ENCODE data around the gene FUT1.
A peak's percentile ranks its signal among the peaks of the same experiment; 100 is the strongest.

The FUT1 gene

DNA sequence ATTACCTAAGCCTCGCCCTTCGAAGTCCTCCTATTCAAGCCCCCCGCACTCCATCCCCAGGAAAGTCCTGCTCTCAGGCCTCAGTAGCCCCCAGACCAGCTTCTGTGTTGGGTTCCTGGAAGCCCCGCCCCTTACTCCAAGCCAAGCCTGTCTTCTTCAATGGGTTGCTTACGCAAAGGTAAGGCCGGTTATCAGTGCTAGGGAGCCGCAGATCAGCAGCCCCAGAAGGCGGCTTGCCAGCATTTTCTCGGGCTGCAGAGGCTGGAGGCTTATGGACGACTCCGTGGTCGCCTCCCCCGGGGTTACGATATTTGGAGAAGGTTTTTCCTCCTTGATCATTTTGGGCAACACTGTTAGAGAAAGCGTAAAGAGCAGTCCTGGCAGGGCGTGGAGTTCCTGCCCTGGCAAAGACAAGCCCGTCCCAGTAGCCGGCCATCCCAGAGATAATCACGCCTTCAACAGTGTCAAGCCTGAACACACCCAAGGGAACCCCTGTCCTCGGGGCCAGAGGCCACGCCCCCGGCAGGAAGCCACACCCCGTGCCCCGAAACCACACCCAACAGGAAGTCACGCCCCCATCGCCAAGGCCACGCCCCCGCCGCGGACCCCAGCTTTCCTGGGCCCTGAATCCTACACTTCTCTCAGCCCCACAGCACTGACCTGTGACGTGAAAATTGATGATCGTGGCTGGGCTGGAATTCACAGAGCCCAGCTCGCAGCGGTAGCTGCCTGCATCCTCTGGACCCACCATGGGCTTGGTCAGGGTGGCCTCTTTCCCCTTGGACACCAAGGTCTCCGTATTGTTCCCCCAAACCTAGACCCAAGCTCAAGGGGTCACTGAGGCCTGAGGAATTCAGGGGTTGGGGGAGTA lies 11.1 kb downstream of the FUT1 start:
- DNase-seq (ENCODE audit: low read depth in 2 of 2): peak in 1 of 2 donors; percentile 37

DNA sequence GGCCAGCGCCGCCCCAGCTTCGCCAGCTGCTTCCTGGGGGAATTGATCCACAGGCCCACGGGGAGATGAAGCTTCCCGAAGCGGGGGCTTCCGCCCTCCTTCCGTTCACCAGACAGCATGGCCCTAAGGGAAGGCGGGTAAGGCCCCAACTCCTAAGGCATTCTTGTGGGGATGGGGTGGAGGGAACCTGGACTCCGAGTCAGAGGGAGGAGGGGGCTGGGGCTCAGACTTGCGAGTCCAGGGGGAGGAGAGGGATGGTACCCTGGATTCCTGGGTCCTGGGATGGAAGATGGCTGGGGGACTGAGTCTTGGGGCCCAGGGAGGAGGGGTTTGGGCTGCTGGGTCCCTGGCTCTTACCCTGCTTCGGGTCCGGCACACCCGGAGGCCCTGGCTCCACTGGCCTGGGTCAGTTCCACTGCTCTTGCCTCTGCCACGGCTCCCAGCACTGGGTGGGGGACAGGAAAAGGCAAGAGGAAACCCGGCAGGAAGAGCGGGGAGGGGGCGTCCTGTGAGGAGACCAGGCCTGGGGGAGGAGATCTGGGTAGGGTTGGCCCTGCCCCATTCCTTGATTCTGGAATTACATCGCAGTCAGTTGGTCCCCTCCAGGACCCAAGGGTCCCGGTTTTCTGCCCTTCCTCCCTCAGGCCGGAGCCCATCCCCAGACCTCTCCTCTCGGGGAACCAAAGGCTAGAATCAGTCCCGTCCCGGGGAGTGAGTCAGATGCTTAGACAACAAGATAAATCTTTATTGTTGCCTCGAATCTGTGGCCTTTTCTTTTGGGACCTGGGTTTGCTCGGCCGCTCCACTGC lies 12.1 kb downstream of the FUT1 start, which contains the start of gene RASIP1:
Gene RASIP1, minus strand, starts transcription at position 447 of the 809 bp plus-strand sequence. Its CDS starts 328 bp downstream, at position 119.
- no peak for DNase-seq (ENCODE audit: low read depth in 2 of 2)

DNA sequence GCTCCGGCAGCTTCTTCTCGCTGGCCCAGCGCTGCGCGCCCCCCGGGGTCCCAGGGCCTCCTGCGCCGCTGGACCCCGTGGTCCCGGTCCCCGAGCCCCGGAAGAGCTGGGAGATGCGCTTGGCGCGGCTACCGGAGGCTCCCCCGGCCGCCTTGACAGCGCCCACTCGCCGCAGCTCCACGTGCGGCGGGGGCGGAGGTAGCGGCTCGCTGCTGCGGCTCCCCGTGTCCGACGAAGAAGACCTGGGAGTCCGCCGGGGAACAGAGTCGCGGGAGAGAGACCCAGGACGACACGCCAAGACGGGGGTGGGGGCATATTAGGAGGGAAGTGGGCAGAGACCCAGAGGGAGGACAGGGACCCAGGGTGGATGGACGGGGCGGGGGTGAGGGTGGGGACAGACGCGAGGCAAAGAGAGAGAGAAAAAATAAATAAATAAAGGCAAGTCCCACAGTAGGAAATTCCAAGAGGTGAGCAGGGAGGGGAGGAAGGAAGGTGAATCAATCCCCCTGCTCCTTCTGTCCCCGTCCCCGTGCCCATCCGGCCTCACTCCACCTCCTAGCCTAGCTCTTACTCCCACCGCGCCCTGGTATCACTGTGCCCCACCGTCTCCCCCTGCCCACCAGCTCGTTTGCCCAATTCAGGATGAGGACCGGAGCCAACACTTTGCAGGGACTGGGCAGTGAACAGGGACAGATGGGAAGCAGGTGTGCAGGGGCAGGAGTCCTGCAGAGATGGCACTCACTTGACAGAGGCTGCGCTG lies 12.9 kb downstream of the FUT1 start:
- DNase-seq (ENCODE audit: low read depth in 2 of 2): no peak

DNA sequence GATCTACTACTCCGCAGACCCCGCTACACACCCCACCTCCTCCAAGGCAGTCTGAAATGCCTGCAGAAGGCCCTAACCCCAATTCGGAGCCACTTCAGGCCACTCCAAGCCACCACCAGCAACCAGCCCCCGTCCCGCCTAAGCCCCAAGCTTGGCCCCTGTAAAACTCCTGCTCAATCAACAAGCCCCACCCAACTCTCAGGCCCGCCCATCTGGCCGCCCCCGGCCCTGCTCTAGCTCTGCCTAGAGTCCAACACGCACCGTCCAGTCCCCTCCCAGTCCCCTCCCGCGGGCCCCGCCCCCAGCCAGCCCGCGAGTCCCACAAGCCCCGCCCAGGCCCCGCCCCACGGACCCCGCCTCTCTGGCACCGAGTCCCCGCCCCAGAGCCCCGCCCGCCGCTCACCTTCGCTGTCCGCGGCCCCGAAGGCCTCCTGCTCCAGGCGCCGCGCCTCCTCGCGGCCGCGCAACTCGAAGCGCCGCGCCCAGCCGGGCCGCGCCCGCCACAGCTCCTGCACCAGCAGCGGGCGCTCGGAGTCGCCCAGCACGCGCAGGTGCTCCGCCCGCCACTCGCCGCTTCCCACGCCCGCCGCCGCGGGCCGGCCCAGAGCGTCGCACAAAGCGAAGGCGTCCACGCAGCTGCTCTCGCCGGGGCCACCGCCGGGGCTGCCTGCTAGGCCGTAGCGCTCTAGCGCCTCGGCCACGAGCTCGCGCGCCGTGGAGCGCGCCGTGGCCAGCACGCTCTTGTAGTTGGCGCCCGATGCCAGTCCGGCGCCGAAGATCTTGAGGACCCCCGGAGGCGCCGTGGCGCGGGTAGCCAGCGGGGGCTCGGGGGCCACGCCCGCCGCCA lies 13.7 kb downstream of the FUT1 start:
- peak; percentile 90 to 96 for DNase-seq (ENCODE audit: low read depth in 2 of 2)

DNA sequence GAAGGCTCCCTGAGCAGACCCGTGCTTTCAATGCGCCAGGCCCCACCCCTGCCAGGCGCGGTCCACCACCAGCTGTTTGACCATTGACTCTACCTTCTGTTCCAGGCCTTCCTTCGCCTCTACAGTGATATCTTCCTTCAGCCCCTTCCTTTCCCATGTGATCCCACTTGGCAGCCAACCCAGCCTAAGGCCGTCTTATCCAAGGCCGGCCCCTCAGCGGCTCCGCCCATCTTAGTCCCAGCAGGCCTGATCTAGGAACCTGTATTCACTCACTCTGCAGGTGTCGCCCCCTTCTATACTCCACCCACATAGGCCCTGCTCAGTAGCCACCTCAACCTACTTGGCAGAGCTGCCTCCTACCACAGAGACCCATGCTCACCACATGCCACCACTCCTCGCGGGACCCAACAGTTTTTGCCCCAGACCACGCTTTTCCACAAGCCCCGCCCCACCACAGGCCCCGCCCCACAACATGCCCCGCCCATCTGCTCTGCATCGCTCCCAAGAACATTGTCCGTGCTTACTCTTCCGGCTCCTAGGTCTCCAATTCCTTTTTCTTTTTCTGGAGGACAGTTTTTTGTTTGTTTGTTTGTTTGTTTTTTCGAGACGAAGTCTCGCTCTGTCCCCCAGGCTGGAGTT lies 15.0 kb downstream of the FUT1 start:
- DNase-seq (ENCODE audit: low read depth in 2 of 2): no peak

- no peak for DNase-seq (ENCODE audit: low read depth in 2 of 2)
Measured at GRCh38 chr19:48735031-48735615, 17.3 kb downstream of the FUT1 start.

- DNase-seq (ENCODE audit: low read depth in 2 of 2): no peak
Measured at GRCh38 chr19:48734625-48735024, 17.8 kb downstream of the FUT1 start.

DNA sequence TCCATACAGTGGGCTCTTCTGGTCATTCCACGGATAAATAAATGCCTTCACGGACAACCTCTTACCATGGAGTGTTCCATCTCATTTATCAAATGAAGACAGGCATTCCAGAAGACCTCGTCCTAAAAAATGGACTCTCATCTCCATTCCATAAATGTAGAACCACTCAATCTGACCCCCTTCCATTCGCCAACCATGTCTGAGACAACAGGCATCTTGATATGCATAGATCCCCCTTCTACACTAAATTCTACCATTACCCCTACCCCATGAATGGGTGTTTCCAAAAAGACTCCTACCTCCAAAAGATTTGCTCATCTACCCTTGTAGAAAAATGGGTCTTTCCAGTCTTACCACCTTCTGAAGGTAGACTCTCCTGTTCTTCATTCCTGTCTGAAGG lies 21.0 kb downstream of the FUT1 start:
- DNase-seq (ENCODE audit: low read depth in 2 of 2): no peak

DNA sequence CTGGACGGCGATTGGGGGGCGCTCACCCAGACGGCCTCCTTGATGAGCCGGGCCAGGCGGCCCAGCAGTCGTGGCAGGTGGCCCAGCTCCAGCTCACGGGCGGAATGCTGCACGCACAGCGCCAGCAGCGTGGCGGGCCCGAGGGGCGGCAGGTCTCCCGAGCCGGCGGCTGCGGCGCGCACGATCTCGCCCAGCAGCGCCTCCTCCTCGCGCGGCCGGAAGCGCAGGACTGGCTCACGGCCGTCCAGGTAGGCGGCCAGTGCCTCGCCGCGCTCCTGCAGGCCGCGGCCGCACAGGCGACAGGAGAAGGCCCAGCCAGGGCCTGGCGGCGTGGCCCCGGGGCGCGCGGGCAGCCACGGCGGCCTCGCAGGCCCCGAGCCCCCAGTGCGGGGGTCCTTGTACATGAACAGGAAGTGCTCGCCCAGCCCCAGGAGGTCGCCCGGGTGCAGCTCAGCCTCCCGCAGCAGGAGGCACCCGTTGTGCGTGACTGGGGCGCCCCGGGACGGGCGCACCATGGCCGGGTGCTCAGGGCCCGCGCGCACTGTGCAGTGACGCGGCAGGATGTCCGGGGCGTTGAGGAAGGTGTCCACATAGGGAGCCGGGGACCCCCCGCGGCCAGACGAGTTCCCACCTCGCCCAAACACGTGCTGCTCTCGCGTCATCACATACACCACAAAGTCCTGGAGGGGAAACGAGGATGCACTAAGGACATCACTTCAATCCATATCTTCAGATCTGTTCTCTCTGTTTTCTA lies 23.4 kb downstream of the FUT1 start:
- DNase-seq (ENCODE audit: low read depth in 2 of 2): no peak

GRCh38 chr19:48726556-48726955 lies 25.9 kb downstream of the FUT1 start:
- no peak for DNase-seq (ENCODE audit: low read depth in 2 of 2)

DNA sequence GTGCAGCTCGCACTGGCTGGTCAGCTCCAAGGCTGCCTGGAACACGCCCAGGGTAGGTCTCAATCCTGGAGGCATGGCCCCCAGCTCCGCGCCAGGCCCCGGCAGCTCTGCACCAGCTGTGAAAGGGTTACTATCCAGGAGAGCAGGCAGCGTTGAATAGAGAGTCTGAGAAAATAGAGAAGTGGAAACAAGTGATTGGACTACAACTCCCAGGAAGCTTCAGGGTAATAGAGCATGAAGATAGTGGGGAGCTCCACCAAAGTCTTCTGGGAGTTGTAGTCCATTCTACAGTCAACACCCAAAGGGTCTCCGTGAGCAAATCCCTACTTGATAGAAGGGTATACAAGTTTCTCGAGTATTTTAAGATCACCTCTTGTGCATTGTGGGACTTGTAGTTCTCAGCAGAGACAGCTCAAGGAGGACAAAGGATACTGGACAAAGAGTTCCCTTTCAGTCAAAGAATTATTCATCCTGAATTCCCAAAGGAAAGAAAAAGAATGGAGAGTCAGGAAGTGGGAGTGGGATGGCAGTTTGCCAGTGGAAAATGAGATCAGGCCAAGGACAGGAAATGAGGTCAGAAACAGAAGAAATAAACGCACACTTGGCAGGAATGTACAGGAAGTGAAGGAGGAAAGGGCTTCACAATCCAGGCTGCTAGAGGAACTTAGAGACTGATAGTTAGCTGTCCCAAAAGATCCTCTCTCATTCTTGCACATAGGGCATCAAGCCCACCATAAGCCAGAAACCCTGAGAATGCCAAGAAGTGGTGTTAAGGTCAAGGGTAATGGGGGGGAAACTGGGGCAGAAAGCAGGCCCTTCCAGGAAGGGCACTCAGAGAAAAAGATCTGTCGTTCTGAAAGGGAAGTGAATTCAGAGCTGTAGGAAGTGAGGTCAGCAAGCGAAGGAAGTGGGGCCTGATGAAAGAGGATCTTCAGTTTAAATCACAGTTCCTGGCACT lies 27.4 kb downstream of the FUT1 start:
- no peak for DNase-seq (ENCODE audit: low read depth in 2 of 2)

GRCh38 chr19:48722196-48722708 lies 30.2 kb downstream of the FUT1 start:
- no peak for DNase-seq (ENCODE audit: low read depth in 2 of 2)

- peak; percentile 89 to 93 for DNase-seq (ENCODE audit: low read depth in 2 of 2)
Measured at GRCh38 chr19:48720613-48721296, 31.7 kb downstream of the FUT1 start.

- DNase-seq (ENCODE audit: low read depth in 2 of 2): no peak
Measured at GRCh38 chr19:48720251-48720612, 32.2 kb downstream of the FUT1 start.

GRCh38 chr19:48719263-48720171 lies 32.9 kb downstream of the FUT1 start, which contains the start of gene MAMSTR:
Gene MAMSTR, minus strand, starts transcription at chr19:48719725. Its CDS starts 694 bp downstream, at chr19:48719031.
- DNase-seq (ENCODE audit: low read depth in 2 of 2): no peak

- no peak for DNase-seq (ENCODE audit: low read depth in 2 of 2)
Measured at GRCh38 chr19:48718711-48719231, 33.7 kb downstream of the FUT1 start.
